ENCODE results near the gene IQSEC1.

Gene IQSEC1

GRCh38 chr3:13034861-13035260, 38.4 kb downstream of the IQSEC1 start:
- TF ChIP-seq, protein P1, sequence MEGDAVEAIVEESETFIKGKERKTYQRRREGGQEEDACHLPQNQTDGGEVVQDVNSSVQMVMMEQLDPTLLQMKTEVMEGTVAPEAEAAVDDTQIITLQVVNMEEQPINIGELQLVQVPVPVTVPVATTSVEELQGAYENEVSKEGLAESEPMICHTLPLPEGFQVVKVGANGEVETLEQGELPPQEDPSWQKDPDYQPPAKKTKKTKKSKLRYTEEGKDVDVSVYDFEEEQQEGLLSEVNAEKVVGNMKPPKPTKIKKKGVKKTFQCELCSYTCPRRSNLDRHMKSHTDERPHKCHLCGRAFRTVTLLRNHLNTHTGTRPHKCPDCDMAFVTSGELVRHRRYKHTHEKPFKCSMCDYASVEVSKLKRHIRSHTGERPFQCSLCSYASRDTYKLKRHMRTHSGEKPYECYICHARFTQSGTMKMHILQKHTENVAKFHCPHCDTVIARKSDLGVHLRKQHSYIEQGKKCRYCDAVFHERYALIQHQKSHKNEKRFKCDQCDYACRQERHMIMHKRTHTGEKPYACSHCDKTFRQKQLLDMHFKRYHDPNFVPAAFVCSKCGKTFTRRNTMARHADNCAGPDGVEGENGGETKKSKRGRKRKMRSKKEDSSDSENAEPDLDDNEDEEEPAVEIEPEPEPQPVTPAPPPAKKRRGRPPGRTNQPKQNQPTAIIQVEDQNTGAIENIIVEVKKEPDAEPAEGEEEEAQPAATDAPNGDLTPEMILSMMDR (IDR thresholded peaks at IDR 0.05; ENCODE audit: extremely low read depth, insufficient read depth, missing control alignments): no peak
- in situ Hi-C loops (cut with MboI; ENCODE audit: low pct_unique_long_range_greater_than_20kb, low sequenced_read_pairs, unreplicated experiment): no loop called here
- DNase-seq (ENCODE audit: low spot score): no peak

GRCh38 chr3:13034109-13034800, 39.0 kb downstream of the IQSEC1 start:
- TF ChIP-seq, protein P1 (IDR thresholded peaks at IDR 0.05; ENCODE audit: extremely low read depth, insufficient read depth, missing control alignments): no peak
- in situ Hi-C loops (cut with MboI; ENCODE audit: low pct_unique_long_range_greater_than_20kb, low sequenced_read_pairs, unreplicated experiment): no loop called here
- no peak for DNase-seq (ENCODE audit: low spot score)

DNA sequence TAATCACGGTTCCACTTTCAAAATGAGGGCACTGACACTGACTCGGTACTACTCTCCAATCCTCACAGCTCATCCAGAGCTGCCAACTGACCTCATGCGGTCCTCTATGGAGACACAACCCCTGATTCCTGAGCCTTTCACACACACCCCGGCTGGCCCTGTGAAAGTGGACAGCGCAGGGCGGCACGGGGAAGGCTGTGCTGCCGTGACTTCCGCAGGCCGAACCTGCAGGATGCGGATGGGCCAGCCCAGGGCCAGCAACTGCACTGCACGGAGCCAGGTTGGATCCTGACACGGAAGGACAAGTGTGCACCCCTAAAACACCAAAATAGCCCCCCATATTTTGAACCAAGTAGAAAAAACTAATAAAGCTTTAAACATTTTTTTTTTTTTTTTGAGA, 41.0 kb downstream of the IQSEC1 start:
- no peak for DNase-seq (ENCODE audit: low spot score)
- TF ChIP-seq, protein P1 (IDR thresholded peaks at IDR 0.05; ENCODE audit: extremely low read depth, insufficient read depth, missing control alignments): no peak
- in situ Hi-C loops (cut with MboI; ENCODE audit: low pct_unique_long_range_greater_than_20kb, low sequenced_read_pairs, unreplicated experiment): no loop called here

DNA sequence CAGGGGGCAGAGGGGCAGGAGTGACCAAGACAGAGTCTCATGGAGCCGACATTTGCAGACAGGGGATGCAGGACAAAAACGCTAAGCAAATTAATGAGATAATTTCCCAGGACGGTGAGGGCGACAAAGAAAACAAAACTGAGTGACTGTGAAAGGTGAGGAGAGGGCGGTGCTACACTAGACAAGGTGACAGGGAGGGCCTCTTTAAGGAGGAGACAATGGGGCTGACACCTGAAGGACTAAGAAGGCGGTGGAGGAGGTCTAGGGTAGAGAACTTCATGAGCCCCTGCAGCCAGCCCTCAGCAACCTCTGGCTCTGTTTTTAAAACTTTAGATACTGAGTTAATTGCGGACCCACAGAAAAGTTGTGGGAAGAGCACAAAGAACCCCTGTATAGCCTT, 41.6 kb downstream of the IQSEC1 start:
- DNase-seq (ENCODE audit: low spot score): no peak
- TF ChIP-seq, protein P1 (IDR thresholded peaks at IDR 0.05; ENCODE audit: extremely low read depth, insufficient read depth, missing control alignments): no peak
- in situ Hi-C loops (cut with MboI; ENCODE audit: low pct_unique_long_range_greater_than_20kb, low sequenced_read_pairs, unreplicated experiment): no loop called here

DNA sequence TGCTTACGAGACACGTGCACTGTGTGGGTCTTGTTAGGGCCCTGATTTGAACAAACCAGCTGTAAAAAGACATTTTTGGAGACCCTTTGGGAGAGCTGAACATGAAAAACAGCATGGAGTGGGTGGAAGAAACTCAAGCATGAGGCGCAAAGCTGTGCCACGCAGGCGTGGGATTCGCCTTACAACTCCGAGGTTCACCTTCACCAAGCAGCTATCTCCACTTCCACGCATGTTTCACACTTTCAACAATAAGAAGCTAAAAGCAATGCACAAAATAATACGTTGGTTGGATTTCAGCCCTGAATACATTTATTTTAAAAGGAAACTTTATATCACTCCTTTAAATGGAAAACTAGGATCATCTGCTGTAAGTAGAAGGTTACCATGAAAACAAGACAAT, 42.5 kb downstream of the IQSEC1 start:
- TF ChIP-seq, protein P1 (IDR thresholded peaks at IDR 0.05; ENCODE audit: extremely low read depth, insufficient read depth, missing control alignments): no peak
- in situ Hi-C loops (cut with MboI; ENCODE audit: low pct_unique_long_range_greater_than_20kb, low sequenced_read_pairs, unreplicated experiment): no loop called here
- no peak for DNase-seq (ENCODE audit: low spot score)

- DNase-seq (ENCODE audit: low spot score): no peak
- TF ChIP-seq, protein P1 (IDR thresholded peaks at IDR 0.05; ENCODE audit: extremely low read depth, insufficient read depth, missing control alignments): no peak
- in situ Hi-C loops (cut with MboI; ENCODE audit: low pct_unique_long_range_greater_than_20kb, low sequenced_read_pairs, unreplicated experiment): no loop called here
Measured at GRCh38 chr3:13028010-13028821, 45.0 kb downstream of the IQSEC1 start.
